ENCODE results near the gene TTC39C.

Gene TTC39C

DNA sequence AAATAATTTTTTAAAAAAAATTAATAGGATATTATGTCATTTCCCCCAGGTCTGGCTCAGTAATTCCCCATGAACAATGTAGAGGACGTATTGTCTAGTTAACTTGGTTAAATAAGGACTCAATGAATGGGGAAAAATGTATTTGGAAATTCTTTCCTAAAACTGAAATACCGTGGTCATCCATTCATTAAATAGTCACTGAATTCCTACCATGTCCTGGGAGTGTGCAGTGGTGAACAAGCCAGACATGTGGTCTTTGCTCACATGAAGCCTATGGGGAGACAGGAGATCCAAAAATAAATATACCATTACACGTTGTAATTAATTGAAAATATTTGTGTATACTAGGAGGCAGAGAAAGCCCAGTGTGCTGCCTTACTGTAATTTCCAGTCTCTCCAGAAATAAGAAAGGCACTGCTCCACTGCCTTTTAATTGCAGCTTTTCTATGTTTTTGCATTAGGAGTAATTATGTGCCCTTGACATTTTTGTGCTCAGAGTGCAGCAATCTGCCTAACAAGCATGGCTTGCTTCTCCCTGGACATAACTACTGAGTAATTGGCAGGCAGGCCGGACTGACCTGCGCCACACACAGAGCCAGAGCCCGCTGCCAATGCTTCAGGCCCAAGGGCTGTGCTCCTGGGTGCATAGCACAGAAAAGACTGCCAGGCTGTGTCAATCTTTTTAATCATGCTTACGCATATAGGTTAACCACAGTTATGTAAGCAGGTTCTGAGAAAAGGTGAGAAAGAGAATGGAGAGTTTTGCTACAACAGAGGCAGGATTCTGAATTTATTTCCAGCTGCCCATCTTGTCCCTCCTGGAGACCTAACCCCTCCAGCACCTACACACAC, 22.2 kb upstream of the TTC39C start:
- DNase-seq = no peak

DNA sequence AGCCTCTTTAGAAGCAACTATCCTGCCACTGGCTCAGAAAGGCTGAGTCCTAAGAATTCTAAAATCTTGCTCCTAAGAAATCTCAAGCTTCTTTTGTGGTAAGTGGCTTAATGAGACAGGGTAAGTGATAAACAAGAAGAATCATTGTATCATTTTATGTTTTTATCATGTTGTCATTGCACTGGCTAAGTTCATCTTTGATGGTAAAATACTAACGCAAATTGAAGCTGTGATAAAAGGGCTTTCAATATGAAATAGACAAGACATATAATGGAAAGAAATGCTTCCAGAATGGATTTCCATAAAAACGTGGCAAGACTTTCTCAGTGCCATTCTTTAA, 21.6 kb upstream of the TTC39C start:
- no peak for DNase-seq

DNA sequence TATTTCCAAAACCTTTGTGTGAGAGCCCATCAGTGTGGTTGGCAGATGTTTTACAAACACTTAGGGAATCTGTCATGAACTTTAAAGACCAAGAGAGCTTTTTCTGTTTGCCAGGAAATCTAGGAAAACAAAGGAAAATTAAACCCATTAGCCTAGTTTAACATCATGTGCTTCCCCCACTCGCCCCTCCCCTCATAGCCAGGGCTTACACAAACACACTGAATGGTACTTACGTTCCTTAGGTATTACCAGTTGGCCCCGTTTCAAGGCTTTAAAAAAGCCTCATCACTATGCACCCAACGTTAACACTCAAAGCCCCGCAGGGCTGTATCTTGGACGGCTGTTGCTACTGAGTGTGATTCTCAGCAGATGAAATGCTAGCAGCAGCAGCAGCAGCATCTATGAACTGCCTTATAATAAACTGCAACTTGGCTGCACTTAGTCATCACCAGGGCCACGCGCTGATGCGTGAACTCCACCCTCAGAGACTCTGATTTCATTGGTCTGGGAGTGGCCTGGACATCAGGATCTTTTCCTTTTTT, 20.1 kb upstream of the TTC39C start:
- no peak for DNase-seq

DNA sequence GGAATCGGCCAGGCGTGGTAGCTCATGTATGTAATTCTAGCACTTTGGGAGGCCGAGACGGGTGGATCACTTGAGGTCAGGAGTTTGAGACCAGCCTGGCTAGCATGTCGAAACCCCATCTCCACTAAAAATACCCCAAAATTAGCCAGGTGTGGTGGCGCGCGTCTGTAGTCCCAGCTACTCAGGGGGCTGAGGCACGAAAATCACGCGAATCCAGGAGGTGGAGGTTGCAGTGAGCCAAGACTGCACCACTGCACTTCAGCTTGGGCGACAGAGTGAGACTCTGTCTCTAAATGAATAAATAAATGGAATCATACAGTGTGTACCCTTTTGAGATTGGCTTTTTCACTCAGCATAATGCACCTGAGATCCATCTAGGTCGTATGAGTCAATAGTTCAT, 19.4 kb upstream of the TTC39C start:
- no peak for DNase-seq

DNA sequence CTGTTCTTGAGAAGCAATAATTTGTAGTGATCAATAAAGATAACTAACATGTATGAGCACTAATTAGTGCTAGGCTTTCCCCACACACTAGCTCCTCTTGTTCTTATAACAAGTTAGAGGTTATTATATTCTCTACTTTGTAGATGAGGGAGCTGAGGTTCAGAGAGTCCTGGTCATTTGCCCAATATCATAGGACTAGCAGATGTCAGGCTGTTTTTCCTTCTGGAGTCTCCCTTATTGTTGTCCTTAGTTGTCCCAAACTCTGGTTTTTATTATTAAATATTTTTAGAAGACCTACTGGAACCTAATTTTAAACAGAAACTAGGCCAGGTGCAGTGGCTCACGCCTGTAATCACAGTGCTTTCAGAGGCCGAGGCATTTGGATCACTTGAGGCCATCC, 16.5 kb upstream of the TTC39C start:
- DNase-seq = no peak

DNA sequence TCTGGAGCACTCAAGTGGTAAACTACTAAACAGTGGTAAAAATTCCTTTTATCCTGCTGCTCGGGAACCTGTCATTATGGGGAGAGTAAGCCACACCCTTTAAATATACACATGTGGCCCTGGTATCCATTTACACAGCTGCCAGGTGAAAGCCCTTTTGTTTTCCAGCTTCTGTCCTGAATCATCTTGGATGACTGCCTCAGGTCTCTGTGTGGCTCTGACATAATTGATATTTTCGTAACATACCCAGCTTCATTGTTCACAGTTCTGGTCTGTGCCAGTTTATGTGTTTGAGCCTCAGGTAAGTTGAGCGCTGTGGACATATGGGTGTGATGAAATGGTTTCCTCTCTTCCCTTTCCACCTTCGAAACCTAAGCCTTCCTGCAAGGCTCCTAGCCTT, 15.7 kb upstream of the TTC39C start:
- no peak for DNase-seq

DNA sequence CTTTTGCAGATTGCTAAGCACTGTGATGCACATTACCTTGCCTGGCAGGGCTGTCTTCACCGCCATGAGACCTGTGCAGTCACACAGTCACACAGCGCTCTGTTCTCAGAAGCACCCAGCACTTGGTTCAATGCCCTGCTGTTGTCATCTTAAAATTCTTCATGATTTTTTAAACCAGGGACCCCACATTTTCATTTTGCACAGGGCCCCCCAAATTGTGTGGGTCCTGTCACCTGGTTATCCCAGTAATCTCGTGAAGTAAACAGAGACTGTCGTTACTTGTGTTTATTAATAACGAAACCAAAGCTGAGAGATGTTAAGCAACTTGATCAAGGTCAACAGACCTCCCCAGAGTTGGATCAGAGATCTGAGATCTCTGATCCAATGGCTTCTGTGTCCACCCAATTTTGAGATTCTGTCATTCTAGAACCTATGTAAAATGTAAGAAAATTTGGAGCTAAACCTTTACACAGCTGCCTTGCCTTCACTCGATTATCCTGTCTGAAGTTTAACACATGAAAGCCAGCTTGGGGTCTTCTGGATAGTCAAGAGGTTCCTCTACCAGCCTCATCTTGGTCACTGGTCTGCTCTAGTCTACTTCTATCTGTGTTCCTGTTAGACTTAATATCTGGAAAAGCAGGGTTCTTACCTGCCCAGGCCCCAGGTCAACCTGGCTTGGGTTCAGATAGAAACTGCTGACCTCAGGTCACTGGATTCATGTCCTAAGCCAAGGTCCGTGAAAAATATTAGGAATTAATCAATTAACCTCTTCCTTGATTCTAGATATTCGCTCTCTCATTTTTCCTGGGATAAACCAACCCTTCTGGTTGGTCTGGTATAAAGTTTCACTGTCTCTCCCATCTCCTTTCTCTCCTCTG, 13.7 kb upstream of the TTC39C start:
- DNase-seq = no peak

DNA sequence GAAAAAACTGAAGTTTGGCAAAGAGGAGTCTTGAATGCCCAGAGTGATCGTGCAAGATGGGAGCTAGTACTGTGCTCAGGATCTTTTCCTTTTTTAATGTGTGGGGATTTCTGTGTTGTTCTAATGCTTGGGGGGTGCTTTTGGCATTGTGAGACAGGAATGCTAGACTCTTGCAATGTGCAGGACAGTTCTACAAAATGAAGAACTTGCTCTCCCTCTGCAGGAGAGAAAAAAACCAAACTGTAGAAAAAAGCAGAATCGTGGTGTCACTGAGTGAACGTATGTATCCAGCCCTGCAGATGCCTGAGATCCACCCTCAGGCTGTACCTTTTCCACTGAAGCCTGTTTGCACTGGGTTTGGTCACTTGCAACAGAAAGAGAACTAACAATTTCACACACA, 12.1 kb upstream of the TTC39C start:
- no peak for DNase-seq

DNA sequence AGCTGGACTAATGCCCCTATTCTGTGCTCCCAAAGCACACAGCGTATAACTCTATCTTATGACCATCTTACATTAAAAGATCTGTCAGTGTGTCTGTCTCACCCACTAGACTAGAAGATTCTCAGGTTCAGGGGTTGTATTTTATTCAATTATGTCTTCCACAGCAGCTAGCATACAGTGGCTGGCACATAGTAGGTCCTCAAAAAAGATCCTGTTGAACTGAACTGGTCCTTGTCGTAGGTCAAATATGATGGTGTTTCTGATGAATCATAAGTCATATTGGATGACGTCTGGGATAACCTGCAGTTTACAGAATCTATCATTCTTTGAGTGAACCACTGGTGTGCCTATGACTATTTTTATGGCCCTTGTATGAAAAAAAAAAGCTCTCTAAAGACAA, 11.3 kb upstream of the TTC39C start:
- DNase-seq = no peak

DNA sequence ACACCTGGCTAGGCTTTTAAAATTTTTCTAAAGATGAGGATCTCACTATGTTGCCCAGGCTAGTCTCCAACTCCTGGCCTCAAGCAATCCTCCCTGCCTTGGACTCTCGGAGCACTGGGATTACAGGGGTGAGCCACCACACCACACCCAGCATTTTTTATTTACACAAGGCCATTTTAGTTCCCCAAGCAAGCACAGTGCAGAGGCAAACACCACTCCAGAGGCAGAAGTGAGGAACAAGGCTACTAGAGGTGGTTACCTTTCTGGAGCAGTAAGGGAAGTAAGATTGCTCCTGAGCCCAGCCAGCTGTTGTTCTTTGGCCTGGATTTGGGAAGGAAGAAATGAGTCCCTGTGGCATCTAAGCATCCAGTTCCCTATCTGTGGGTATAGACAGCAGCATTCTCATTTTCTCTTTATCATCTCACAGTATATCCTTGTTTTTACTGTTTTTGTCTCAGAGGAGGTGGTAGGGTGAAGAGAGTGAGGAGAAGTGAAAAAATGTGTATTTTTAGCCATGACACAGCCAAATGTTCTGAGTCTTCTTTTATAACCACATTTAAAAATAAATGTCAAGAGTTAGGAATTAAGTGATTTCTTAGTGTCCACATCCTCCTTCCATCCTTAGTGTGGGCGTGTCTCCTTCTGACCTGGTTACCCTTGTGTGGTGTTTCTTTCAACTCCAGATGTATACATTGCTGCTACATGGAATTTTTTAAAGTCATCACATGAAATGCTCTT, 10.5 kb upstream of the TTC39C start:
- no peak for DNase-seq

DNA sequence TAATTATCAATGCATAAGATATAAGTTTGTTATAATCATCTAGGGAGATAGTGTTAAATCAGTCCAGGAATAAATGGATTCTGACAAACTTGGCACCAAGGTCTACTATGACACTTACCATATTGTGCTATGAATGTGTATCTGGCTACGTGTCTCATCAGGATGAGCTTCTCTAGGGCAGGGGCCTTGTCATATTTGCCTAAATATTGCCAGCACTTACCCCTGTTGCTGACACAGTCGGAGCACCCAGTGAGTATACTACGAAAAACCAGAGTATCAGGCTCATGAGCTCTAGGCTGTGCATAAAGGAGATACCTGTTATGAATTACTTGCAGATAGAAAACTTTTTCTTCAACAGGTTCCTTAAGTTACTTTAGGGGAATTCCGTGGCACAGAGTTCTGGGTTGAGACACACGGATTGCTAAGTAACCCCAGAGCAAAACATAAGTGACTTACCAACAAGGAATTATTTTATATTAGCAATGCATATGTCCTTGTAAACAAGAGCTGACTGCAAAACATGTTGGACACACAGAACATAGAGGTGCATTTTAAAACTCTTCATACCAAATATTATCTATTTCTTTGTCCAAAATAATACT, 7.7 kb upstream of the TTC39C start:
- DNase-seq = no peak

DNA sequence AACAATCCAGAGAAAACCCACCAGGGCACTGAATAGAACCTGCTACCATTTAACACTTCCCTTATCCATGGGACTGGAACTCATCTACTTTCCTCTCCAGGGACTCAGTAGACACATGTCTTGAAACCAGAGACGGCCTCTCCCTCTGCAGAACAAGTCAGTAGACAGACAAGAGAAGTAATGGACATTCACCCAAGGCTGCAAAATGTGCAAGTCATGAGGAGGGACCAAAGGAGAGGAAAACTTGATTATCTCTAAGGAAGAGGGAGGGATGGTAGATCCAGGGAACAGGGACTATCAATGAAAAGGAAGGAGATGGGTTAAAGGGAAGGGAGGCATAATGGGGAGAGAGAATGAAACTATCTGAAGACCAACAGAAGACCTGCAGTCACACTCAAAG, 5.3 kb upstream of the TTC39C start:
- DNase-seq = no peak

DNA sequence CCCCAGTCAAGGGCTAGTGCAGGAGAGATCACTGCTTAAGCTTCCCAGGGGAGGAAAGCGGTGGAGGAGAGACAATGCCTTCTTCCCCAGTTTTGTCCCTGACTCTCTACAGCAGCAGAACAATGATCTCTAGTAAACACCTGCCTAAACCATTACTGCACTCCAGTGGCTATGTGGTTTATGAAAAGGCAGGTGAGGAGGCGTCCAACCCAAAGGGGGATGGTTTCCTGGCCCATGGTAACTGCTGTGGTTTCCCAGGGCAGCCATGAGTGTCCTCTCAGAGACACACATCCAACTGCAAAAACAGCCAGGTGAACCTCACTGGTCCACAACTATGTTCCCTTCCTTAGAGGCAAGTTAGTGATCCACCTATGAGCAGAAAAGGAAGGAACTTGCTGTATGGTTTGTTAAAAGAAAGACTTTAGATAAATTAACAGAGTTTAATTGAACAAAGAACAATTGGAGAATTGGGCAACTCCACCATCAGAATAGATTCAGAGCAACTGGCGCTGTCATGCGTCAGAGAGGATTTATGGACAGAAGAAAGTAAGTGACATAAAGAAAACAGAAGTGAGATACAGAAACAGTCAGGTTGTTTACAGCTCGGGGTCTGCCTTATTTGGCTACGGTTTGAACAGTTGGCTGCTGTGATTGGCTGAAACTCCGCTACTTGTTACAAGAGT, 4.8 kb upstream of the TTC39C start:
- peak; percentile 28 for DNase-seq

DNA sequence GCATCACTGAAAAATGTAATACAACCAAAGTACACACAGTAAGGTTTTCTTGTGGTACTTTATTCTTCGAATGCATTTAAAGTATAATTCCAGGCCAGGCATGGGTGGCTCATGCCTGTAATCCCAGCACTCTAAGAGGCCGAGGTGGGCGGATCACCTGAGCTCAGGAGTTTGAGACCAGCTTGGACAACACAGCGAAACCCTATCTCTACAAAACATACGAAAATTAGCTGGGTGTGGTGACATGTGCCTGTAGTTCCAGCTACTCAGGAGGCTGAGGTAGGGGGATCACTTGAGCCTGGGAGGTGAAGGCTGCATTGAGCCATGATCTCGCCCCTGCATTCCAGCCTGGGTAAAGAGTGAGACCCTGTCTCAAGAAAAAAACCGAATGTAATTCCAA, 3.9 kb upstream of the TTC39C start:
- no peak for DNase-seq

DNA sequence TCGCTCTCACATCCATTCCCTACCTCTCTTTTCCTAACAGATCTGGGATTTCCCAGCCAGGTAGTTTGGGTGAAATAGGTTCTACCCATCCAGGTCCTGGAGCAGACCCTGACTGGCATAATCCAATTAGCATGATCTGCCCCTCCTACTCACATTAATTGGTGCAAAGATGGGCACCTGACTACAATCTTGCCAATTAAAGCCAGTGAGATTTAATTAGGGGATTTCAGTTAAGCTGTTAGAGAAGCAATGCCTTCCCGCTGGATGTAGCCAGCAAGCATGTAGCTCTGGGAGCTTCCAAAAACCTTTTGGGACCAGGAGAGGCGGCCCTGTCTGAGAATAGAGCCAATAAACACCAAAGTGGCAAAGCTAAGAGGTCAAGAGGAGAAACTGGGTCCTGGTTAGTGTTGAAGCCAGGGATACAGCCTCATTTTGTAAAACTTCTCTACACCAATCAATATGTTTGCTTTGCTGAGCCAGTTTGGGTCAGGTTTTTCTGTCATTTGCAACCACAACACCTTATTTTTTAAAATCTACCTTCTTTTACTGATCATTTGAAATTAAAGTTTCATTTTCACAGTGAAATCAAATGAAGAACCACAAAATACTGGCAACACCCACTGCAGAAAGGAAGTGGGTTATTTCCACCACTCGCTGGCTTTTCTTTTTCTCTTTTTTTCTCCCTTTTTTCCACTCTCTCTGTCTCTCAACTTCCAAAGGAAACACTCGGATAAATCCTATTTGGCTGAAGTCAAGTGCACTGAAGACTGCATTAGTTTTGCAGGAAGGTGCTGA, 3.2 kb upstream of the TTC39C start:
- no peak for DNase-seq

DNA sequence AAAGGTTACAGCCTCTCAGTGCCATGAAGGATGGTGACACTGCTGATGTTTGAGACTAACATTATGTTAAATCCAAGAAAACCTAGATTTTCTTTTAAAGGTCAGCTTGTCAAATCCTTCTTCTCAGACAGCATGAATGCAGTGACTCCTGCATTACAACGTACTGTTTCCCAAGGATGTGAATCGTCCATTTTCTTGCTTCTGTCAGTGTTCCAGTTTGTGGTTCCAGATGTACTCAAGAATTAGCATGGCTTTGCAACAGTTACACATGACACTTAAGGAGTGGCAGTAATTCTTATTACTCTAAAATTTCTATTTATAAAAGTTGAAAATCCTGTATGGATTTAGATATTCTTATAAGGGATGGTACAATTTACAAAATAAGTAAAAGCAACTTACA, 1.5 kb upstream of the TTC39C start:
- DNase-seq = peak; percentile 52

DNA sequence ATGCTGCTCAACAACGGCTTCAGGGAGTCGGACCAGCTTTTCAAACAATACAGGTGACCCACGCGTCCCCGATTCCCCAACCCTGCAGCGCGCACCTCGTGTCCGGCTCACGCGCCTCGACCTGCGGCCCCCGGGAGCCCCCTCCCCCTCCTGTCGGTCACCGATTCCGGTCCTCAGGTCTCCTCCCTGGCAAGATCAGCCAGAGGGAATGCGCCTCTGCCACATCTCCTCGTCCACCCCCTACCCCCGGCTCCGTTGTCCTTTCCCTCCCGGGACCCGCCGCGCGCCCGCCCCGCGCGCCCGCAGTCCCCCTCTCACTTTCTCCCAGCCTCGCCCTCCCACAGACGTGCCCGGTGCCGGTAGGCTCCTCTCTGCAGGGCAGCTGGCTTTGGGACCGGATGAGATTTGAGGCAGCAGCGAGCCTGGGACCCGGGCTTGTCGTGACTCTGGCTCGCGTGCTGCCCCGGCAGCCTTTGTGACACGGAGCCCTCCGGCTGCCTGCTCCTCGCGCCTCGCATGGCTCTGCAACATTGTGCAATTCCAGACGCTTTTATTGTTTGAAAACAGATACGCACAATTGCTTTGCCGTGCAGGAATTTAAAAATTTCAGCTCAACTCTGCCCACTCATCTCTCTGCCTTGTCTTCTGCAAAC, 558 bp downstream of the TTC39C start:
- DNase-seq = peak; percentile 72

DNA sequence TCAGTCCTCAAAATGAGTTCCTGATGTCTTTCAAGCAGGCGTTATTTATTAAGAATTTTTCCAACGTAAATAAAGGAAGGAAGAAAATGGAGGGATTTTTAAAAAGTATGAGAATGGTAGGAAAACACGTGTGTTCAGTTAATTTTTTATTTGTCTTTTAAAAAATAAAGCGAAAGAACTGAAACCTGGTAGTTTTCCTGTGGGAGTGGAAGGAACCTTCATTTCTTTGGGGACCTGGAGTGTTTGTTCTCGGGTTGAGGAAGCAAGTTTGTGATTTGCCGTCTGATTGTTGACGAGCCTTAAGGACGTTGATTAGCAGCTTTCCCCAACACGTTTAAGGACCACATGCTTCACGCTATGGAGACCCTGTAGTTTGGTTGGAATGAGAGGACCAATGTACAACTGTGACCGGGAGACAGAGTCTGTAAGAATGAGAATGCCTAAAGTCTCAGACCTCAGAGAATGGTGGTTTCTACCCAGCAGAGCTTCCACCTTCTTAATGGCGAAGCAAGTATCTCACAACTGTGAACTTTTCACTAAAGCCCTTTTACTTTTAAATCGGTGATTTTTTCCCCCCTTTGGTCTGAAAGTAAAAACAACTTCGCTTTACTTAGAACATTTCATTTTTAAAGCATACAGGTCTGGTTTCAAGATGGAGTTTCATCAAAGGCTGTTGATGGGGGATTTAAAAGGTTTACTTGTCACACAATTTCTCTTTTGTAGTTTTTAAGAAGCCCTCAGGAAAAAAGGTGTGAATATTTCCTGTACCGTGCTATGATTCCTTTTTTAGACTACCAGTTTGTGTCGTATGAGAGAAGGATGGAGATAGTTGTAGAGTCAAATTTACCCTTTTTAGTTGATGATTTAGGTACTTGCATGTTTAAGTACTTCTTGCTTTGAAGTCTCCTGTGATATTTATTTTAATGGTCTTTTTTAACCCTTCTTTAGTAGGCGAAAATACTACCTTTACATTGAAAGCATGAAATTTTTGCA, 1.4 kb downstream of the TTC39C start:
- DNase-seq = no peak

DNA sequence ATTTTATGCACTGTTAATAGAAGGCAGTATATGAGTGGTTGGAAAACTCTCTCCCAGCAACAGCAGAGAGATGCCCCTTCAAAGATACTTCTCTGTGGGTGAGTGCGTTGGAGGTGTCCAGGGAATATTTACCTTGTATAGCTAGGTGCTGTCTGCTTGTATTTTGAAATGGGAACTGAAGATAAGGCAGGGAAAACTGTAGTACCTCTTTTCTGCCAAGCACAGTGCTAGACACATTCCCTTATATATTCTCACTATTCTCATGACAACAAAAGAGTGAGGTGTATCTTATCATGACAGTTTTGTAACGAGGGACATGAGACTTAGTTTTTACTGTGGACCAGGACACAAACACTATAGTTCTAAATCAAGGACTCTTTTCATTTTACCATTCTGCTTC, 2.1 kb downstream of the TTC39C start:
- no peak for DNase-seq

Measured in inflammatory macrophage treated with lipopolysaccharide for 4 hours (primary cell).